Hematopoietic multipotent progenitor cell treated with erythropoietin and hydrocortisone succinate and interleukin-3 and kit ligand, for 17 days (in vitro differentiated cells): ENCODE results near the gene P2RX3.
"Not testable (repeated sequence)": the region's sequence is repeated elsewhere in the genome, so short reads cannot be mapped to it uniquely, and the experiment has no call there.

Experiments
- DNase-seq: peaks from one replicate; pipeline ENCODE4 v3.0.0-alpha.2; 2015; ENCODE audit warnings: low spot score

Gene P2RX3

DNA sequence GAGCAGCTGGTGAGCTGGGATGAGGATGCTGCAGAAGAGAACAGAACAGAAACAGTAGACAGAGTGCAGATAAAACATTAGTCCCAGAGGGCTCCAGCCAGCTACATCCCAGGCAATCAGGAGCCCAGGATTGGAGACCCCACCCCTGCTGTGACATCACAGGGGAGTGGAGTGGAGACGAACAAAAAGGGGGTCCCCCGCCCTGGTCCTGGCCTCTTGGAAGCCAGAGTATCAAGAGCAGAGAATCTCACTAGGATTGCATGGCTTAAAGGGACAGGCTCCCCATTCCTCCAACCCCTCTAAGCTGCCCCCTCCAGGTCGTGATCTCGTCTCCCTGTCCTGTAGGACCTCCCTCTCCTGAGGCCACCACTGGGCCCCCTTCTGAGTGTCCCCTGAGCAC lies at the start of gene P2RX3:
P2RX3 (plus strand) TSS at position 211 of the 400 bp plus-strand sequence. CDS start 199 bp downstream, outside the sequence.
- DNase-seq, result no peak

DNA sequence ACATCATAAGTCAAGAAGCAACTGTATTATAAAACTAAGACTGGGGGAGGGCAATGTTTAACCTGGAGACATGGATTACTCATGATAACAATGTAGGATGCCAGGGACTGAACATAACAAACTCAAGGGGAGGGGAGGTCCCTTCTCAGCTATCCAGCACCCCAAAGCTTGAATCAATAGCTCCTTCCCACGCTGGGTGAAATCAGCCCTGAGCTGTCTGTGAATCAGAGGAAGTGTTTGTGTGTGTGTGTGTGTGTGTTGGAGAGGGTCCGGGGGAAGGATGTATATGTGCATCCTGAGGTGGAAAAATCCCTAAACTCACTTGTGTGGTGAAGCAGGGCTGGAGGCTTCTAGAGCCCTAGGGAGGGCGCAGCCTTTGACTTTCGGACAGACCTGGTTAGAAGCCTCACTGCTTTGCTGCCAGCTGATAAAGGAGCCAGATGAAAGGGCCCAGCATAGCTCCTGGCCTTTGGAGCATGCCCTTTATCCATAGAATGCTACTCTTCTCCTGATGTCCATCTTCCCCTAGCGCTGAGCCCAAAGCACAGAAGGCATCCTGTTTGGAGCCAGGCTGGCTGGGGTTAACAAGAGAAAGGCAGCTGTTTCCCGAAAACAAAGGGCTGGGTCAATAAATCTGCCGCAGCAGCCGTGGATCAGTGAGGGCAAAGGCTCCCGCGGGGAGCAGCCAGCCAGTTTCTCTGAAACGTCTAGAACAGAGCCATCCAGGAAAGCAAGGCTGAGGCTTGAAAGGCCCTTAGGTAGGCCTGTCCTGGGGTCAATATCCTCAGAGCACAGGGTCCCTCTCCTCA lies 49.2 kb upstream of the P2RX3 start:
- DNase-seq, result no peak

DNA sequence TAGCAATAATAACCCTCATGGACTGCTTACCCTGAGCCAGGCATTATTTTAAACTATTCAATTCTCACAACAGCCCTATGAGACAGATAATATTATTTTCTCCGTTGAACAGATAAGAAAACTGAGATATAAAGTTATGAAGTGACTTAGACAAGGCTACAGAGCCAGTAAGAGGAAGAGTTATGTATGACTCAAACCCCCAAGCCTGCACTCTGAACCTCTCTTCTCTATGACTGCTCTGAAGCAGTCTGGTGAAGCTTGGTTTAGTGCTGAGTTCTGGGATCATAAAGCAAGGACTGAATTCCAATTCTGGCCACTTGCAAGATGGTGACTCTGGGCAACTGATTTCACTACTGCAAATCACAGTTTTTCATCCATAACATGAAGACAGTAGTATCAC lies 47.9 kb upstream of the P2RX3 start:
- no peak for DNase-seq

DNA sequence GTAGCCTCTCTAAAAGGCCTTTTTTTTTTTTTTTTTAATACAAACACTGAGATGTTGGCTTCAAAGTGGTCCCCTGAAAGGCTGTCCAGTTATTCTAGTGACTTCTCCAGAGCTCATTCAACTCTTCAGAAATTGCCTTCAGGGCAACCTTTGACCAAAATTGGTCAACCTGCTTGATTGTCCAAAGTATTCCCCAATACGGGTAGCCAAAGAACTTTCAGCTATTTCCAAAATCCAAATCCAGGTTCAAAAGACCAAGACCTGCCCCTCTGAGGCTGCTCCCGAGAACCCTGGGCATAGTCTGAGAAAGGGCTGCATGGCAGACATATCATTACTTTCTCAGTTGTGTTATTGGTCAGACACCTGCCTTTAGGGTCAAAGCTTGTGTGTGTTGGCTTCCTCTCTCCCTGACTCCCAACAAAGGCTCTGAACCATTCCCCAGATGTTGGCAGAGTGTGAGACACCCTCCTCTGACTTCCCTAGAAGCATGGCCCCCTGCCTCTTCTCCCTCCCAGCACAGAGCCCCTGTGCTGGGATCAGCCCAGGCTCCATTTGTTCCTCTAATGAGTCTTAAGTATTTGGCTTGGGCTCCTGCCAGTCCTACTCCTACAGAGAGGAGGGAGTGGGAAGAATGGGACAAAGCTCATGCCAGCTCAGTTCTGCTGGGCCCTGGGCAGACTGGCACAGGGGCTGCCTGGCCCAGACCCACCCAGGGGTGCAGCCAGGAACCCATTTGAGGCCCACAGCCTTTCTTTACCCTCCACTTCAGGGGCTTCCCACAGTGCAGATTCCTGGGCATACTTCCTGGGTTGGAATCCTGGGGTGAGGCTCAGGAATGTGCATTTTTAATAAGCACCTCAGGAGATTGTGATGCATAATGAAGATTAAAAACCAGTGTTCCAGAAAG lies 43.7 kb upstream of the P2RX3 start:
- no peak for DNase-seq

DNA sequence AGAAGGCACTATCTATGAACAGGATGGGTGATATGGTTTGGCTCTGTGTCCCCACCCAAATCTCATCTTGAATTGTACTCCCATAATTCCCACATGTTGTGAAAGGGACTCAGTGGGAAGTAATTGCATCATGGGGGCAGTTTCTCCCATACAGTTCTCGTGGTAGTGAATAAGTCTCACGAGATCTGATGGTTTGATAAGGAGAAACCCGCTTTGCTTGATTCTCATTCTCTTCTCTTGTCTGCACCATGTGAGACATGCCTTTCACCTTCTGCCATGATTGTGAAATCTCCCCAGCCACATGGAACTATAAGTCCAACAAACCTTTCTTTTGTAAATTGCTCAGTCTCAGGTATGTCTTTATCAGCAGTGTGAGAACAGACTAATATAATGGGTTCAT lies 41.9 kb upstream of the P2RX3 start:
- DNase-seq, result not testable (repeated sequence)

DNA sequence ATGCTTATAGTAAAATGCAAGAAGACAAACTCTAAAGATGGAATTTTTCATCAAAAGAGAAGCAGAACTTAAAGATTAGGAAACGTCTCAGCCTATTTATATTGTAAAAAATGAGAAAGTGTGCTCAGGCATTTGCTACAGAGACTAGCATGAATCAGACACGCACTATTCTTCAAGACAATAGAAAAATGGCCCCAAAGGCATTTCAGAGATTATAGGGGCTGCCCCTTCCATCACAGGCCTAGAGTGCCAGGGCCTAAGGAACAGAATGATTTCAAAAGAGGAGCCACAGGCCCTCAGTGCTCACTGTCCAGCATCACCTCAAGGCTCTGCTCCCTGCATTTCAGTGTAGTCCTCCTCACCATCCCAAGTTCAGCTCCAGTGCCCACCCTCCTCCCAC lies 40.9 kb upstream of the P2RX3 start:
- no peak for DNase-seq

DNA sequence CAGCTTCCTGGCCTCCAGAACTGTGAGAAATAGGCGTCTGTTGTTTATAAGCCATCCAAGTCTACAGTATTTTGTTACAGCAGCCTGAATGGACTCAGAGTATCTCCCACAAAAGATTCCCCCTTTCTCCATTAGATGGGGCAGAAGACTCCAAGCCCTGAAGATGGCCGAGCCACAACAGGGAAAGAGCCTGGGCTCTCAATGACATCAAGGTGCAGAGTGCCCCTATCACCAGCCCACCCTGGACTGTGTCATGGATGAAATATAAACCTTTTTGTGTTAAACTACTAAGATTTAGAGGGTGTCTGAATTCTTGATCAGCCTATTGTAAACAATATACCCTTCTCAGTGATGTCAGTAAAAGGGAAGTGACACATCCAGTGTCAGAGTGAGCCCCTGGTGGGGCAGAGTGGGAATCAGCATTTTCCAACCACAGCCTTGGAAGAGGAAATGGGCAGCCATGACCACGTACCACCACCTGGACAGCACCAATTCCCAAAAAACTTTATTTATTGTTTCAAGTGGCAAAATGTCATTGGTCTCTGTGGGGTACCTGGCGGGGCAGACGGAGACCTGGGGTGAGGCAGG lies 38.9 kb upstream of the P2RX3 start:
- DNase-seq, result no peak

DNA sequence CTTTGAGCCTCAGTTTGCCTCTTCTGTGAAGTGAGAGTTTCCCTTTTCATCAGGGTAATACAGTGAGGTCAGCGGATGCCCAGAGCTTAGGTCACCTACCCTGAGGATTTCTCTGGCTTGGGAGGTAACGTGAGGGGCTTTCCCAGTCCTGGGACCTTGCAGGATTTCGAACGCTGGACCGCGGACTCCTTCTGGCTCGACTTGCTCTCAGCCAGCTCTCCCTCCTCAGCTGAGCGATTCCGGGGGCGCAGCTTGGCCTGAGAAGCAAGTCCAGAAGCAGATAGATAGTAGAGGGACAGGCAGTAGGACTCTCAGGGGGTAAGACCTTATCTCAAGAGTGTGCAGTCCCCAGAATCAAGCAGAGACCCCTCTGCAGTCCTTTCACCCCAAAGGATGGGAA lies 37.4 kb upstream of the P2RX3 start:
- DNase-seq, result no peak

DNA sequence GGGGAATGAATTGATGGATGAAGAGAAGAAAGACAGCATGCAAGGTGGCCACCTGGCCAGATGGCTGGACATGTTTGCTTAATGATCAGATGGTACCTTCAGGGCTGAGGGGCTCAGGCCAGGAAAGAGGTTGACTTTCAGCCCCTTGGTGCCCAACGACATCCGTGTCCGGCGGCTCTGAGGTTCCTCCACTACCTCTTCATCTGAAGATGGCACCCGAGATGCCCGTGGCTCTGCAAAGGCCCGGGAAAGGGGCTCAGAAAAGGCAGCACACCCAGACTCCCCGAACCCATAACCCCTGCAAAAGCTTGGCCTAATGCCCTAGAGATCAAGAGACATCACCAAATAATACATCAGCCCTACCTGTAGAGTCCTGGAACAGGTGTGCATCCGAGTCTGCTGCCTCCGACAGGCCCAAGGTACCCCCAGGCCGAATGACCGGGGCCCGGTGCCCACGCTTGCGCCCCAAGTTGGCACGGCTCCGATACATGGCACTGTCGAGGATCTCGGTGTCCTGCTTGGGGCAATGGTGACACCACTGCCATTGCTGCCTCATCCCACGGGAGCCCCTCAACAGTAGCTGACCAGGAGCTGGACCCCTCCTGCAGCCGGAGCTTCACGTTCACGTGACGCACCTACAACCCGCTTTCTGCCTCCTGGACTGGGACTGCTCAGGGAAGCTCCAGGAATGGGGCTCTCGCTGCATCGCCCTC lies 36.3 kb upstream of the P2RX3 start:
- no peak for DNase-seq

DNA sequence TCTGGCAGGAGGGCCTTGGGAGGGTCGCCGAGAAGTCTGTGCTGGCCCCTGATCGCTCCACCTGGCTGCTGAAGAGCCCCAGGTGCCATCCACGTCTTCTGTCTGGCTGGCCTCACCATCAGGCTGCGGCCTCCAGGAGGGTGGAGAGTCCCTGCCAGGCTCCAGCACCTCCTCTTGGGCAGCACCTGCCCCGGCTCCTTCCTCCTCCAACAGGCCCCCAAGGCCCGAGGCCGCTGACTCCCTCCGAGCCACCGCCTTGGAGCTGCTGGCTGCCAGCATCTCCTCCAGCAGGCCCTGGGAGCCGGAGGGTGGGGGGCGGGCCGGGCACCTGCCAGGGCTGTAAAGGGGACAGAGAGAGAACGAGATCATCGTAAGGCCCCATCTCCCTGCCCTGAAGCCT lies 35.7 kb upstream of the P2RX3 start:
- no peak for DNase-seq

DNA sequence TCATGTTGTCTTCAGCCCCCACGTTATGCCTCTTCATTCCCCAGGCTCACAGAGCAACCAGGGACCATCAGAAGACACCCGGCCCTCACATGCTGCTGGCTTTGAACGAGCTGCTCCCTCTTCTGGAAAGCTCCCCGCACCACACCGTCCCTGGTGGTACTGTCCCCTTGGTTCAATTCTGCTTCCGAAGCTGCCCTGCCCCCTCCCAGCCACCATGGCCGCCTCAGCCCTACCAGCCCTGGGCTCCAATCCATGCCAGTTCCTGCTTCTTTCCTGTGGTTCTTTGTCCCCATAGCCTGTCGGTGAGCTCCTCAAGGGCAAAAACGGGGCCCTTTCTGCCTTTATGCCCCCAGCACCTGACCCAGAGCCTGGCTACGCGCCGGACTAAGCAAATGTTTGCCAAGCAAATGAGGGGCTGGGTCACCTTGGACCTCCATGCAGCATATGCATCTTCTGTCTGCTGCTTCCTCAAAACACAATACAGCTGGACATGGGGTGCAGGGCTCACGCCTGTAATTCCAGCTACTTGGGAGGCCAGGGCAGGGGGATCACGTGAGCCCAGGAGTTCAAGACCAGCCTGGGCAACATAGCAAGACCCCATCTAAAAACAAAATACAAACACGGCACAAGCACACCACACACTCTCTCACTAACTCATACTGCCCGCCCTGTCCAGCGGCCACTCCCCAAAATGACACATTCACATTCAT lies 34.7 kb upstream of the P2RX3 start:
- no peak for DNase-seq

DNA sequence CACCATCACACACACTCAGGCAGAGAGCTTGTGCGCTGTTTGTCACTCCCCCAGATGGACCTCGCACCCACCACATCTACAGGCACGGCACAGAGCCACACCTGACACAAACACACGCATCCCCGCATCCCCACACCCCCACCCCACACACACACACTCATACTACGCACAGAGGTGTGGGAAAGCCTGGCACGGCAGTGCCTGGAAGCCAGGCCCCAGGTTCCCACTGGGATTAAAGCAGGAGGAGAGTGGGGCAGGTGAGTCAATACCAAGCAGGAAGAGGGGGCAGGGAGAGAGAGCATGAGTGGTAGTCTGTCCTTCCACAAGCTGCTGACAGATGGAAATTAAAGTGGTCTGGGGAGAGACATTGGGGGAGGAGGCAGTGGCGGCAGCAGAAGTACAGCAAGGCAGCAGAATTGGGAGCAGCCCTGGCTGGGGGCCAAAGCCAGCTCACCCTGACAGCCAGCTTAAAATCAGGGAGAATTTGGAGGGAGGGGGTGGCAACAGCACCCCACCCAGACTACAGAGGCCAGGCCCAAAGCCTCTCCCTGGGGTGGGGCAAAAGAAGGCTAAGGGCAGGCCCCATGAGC lies 34.1 kb upstream of the P2RX3 start:
- DNase-seq, result no peak

DNA sequence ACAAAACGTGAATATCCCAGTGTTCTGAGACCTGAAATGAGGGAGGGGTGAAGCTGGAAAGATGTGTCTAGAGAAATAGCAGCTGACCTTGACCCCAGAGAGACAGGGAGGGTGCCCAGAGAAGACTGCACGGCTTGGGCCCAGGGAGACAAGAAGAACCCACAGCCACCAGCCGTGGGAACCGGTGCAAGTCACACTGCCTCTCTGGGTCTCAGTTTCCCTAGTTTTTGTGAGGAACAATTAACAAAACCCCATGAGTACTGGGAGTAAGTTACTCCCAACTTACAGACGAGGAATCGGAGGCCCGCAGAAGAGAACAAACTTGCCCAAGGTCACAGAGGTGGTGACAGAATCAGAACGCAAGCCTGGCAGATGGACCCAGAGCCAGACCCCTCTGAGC lies 32.6 kb upstream of the P2RX3 start:
- no peak for DNase-seq

DNA sequence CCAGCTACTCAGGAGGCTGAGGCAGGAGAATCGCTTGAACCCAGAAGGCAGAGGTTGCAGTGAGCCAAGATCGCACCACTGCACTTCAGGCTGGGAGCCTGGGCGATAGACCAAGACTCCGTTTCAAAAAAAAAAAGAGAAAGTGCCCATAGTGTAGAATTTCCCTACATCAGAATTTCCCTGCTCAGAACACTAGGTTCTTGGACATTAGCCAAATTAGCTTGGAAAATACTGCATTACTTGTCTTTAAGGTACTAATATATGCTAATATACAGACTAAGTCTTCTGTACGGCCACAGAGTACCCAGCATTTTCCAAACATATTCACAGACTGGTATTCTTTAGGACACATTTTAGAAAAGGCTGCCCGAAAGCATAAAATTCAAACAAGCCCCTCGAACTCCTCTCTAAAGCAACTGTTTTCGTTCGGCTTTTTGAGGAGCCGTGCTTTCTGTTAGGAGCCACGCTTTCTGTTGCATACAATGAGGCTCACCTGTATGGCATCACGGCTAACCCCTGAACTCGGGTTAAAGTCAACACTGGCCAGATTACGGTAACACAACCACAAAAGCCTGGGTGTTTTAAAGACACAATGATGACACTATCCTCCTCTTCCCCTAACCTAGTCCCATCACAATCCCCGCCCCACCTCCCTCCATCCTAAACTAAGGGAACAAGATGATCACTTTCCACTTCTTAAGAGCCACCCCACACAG lies 31.8 kb upstream of the P2RX3 start:
- no peak for DNase-seq

DNA sequence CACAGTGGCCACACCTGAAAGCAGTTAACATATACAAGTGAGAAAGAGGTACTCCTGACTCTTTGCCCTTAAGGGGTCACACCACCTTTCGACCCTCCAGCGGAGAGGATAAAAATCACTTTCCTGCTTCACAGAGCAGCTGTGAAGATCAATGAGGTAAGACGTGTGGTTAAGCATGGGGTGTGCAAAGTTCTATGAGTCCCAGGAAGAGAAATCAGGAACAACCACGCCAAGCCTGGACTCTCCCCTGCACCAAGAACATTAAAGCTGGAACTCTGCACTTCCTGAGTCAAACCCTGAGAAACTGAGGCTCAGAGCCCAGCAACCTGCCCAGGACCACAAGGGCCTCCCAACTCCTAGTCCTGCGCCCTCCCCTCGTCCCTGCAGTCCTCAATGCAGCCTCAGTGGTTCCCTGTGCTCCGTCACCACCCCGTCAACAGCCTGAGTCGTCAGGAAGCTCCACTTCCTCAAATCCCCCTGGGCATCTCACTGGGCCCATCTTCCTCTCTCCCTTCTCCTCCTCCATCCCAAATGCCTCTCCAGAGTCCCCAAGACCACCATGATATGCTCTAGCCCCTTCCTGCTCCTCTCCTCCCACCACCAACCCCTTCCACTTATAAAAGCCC lies 31.1 kb upstream of the P2RX3 start:
- DNase-seq, result no peak

DNA sequence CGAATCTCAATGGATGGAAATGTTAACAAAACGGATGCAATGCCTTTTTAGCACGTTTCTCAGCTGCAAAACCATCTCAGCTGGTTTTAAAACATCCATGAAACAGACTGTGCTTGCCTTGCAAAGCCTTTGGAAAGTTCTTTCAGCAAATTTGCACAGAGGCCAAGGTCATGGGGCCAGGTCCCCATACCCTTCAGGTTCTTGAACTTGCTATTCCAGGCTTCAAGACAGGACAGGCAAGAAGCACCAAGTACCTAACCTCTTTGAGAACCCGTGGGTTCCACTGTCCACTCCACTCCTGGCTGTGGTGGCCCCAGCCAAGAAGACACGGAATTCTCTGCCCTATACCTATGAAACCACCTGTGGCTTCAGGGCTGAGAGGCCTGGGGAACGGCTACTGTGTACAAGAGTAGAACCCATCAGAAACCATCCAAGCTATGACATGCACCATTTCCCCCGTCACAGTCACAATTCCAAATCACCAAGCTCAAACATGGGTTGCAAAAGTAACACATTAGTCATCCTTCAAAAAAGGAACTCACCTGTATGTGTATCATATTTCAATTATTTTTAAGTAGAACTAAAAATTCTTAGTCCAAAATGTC lies 30.4 kb upstream of the P2RX3 start:
- DNase-seq, result no peak

DNA sequence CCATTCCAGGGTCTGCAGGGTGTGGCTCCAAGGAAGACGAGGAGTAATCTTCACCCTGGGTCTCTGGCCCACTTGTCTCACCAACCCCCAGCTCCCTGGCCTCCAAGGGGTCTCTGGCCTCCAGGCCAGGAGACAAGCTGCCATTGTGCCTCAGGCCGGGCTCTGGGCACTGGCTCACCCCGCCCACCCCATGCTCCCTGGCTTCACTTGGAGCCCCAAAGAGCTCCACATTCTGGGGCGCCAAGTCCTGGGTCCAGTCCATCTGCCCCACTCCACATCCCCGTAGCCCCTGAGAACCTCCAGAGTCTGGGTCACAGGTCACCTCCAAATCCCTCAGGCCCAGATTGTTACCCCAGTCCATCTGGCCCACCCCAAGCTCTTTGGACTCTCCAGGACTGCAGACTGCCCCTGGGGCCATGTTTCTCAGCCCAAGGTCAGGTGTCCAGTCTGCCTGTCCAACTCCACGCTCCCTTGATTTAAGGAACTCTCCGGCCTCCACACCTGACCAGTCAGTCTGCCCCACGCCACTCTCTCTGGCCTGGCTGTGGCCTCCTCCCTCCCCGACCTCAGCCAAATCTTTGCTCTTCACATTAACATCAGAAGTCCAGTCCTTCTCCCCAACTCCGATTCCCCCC lies 29.6 kb upstream of the P2RX3 start:
- no peak for DNase-seq

DNA sequence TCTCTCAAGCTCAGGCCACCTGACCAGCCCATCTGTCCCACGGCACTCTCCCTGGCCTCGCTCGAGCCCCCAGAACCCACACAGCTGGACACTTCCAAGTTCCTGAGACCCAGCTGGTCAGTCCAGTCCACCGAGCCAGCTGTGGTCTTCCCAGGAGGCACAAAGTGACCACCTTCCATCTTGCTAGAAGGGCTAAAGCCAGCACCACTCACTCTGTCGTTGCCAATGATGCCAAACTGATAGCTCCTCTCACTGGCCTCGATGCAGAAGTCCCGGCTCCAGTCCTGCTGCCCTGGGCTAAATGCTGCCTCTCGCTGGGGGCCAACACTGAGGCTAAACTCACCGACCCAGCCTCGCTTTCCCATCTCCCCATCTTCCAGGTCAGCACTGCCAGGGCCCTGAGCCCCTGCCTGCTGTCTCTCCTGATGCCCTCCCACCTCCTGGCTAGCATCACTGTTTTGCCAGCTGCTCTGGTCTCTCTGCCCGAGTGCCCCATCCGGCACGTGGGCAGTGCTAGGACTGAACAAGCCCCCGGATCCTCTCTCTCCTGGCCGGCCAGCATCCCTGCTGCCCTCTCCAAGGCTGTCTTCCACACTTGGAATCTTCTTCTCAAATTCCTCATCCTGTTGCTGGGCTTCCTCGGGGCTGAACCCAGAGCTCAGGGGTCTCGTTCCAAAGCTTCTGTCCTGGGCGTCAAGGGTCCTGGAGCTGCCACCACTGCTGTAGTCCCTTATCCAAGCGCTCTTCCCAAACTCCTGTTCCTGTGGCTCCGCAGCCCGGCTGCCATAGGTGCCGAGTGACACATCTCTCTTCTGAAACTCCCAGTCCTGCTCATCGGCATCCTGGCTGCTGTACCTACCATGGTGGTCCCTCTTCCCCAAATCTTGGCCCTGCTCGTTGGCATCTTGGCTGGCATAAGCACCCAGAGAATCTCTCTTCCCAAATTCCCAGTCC lies 28.8 kb upstream of the P2RX3 start:
- no peak for DNase-seq
